Panc1 (cell line): ENCODE data around the gene RNF130. TPM values are rescaled to one million over a fixed set of nuclear protein-coding genes. Genes with fewer than 3 reads are reported as not detected.

ENCODE experiments used
- ATAC-seq: fragments of 200-7000 bp; cut with Tn5 transposase; 2 replicates; pipeline ENCODE4 v1.9.1; 2020; ENCODE audit warnings: mild to moderate bottlenecking, moderate library complexity
- BruUV-seq: library from RNA; stranded (reverse); fragments of 400-500 nt; replicated peaks from 2 replicates; lab custom pipeline; 2021; lab: Mats Ljungman, UMichigan
- CTCF ChIA-PET: fragments of 300-600 bp; sonication (Branson Sonifier 250); formaldehyde crosslinking; loops from one replicate; lab custom pipeline; 2022; ENCODE audit warnings: antibody characterized with exemption; lab: Charles Lee
- POLR2A ChIA-PET: fragments of 300-600 bp; sonication (Branson Sonifier 250); formaldehyde crosslinking; loops from one replicate; lab custom pipeline; 2022; ENCODE audit warnings: antibody characterized with exemption; lab: Charles Lee
- DNase-seq: peaks from one replicate; pipeline ENCODE4 v3.0.0-alpha.2; 2010; ENCODE audit warnings: low read depth, low spot score
- H3K27ac ChIP-seq: 2 replicates; pipeline ENCODE4 v1.5.1; 2011; ENCODE audit warnings: mild to moderate bottlenecking, low read length, inconsistent platforms
- H3K27me3 ChIP-seq: fragments of 200-500 bp; sonication (Bioruptor generic); 2 replicates; pipeline ENCODE4 v1.6.0; 2014; ENCODE audit warnings: low read length, inconsistent platforms; ENCODE audit not compliant: control insufficient read depth, insufficient read depth
- H3K36me3 ChIP-seq: fragments of 200-500 bp; sonication (Bioruptor generic); 2 replicates; pipeline ENCODE4 v1.5.1; 2014; ENCODE audit warnings: inconsistent platforms, mild to moderate bottlenecking, low read length, moderate library complexity; ENCODE audit not compliant: control insufficient read depth, insufficient read depth
- H3K4me1 ChIP-seq: 2 replicates; pipeline ENCODE4 v1.5.1; 2011; ENCODE audit warnings: inconsistent platforms, mild to moderate bottlenecking, low read length, moderate library complexity; ENCODE audit not compliant: control insufficient read depth, insufficient read depth
- H3K4me3 ChIP-seq, 2 experiments: 2 replicates each; pipeline ENCODE4 v1.5.1; 2011 to 2012; ENCODE audit warnings: low read depth in 2 of 2, low read length in 2 of 2, mild to moderate bottlenecking in 2 of 2, inconsistent platforms in 1 of 2, moderate library complexity in 1 of 2
- H3K9me3 ChIP-seq: fragments of 200-500 bp; sonication (Bioruptor generic); 2 replicates; pipeline ENCODE4 v1.5.1; 2014; ENCODE audit warnings: low read depth, mild to moderate bottlenecking, inconsistent platforms, low read length, moderate library complexity; ENCODE audit not compliant: control insufficient read depth, insufficient read depth
- CTCF ChIP-seq: fragments of 450-650 bp; IDR thresholded peaks from 2 replicates; pipeline ENCODE4 v1.5.1; 2017; ENCODE audit warnings: mild to moderate bottlenecking
- POLR2AphosphoS5 ChIP-seq: IDR thresholded peaks from 2 replicates; pipeline ENCODE4 v1.6.1; 2012; ENCODE audit warnings: mild to moderate bottlenecking, low read depth, low read length, moderate library complexity
- REST ChIP-seq, 2 experiments: IDR thresholded peaks; 2 replicates each; pipeline ENCODE4 v1.6.1; 2011 to 2012; ENCODE audit warnings: low read depth in 2 of 2, control low read depth in 1 of 2, low read length in 1 of 2, mild to moderate bottlenecking in 1 of 2, moderate library complexity in 1 of 2; ENCODE audit not compliant: insufficient read depth in 1 of 2
- SIN3A ChIP-seq: IDR thresholded peaks from 2 replicates; pipeline ENCODE4 v1.6.1; 2012; ENCODE audit warnings: low read depth, mild to moderate bottlenecking, low read length, moderate library complexity, borderline replicate concordance; ENCODE audit not compliant: insufficient read depth
- TCF7L2 ChIP-seq: IDR thresholded peaks from 2 replicates; pipeline ENCODE4 v1.6.1; 2011; ENCODE audit warnings: mild to moderate bottlenecking, low read depth, low read length, inconsistent platforms
- in situ Hi-C: cut with HindIII; loops from 2 replicates; pipeline ENCODE4 v1.10.0; 2016; ENCODE audit warnings: low sequenced_read_pairs, low pct_unique_long_range_greater_than_20kb
- intact Hi-C: fragments of 100-400 bp; cut with micrococcal nuclease; formaldehyde crosslinking; loops from one replicate; pipeline ENCODE4 v1.10.0; 2022; ENCODE audit not compliant: unreplicated experiment
- total RNA-seq: library from RNA; stranded (reverse); gene quantifications from one replicate; pipeline ENCODE4 v1.2.1, GENCODE V29; 2021; ENCODE audit not compliant: unreplicated experiment

Gene RNF130
- total RNA-seq, 1 experiment from 2014 or later, result 73.1 TPM

GRCh38 chr5:180006141-180006540, 65.4 kb downstream of the RNF130 start:
- in situ Hi-C loops, result no loop called here
- Histone ChIP-seq H3K36me3 (no peaks in the 10 kb centered on the region), H3K27me3 (no peaks in the 10 kb centered on the region), H3K4me1 (no peaks in the 10 kb centered on the region), H3K4me3 (no peak overlapping the region), H3K9me3 (no peaks in the 10 kb centered on the region), H3K27ac (no peak overlapping the region)
- intact Hi-C loops, result no loop called here
- BruUV-seq, result no TSS peak
- ATAC-seq, result no peak
- no peak for DNase-seq
- TF ChIP-seq REST (IDR thresholded peaks at IDR 0.05; ENCODE audit: insufficient read depth in 1 of 2, low read depth in 2 of 2, low read length in 1 of 2) (no peak), TCF7L2 (no peak), POLR2AphosphoS5 (no peak), SIN3A (no peak), CTCF (no peak)
- ChIA-PET POLR2A (no interaction called here), CTCF (no interaction called here)

DNA sequence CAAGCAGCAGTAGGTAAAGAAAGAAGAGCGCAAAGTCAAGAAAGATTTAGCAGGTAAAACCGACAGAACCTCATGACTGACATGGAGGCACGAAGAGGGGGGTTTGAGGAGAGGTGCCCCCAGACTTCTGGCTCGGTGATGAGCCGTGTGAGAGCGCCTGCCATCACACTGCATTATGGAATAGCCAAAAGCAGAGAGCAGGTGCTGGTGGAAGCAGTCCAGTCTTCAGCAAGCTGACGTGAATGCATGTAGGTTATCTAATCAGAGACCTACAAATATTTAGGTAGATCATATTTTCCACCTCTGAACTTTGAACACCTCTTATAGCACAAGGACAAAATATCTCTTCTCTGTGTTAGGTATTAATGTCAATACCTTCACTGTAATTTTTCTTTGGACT, 68.4 kb downstream of the RNF130 start:
- in situ Hi-C loops, result no loop called here
- Histone ChIP-seq H3K27me3 (no peaks in the 10 kb centered on the region), H3K36me3 (no peaks in the 10 kb centered on the region), H3K4me3 (no peak overlapping the region), H3K27ac (no peak overlapping the region), H3K4me1 (no peaks in the 10 kb centered on the region), H3K9me3 (no peaks in the 10 kb centered on the region)
- intact Hi-C loops, result no loop called here
- CTCF ChIA-PET, result no interaction called here
- BruUV-seq, result no TSS peak
- ATAC-seq, result no peak
- POLR2A ChIA-PET, result no interaction called here
- TF ChIP-seq CTCF (no peak), POLR2AphosphoS5 (no peak), SIN3A (no peak), REST (IDR thresholded peaks at IDR 0.05; ENCODE audit: insufficient read depth in 1 of 2, low read depth in 2 of 2, low read length in 1 of 2) (no peak), TCF7L2 (no peak)
- DNase-seq, result no peak
